ENCODE measurements around the gene S100A12.

- TF ChIP-seq CTCF (IDR thresholded peaks at IDR 0.05), result no peak
- no peak for TF ChIP-seq POLR2AphosphoS5 (IDR thresholded peaks at IDR 0.05; ENCODE audit: low read depth, low read length)
- TF ChIP-seq YY1 (IDR thresholded peaks at IDR 0.05; ENCODE audit: low read depth), result no peak
- TF ChIP-seq ZBTB33 (IDR thresholded peaks at IDR 0.05; ENCODE audit: borderline replicate concordance, low read depth), result no peak
- TF ChIP-seq SMC3 (IDR thresholded peaks at IDR 0.05; ENCODE audit: low read depth, low read length), result no peak
- no peak for TF ChIP-seq NFIC (IDR thresholded peaks at IDR 0.05; ENCODE audit: borderline replicate concordance)
- no peak for TF ChIP-seq USF1 (IDR thresholded peaks at IDR 0.05; ENCODE audit: borderline replicate concordance, low read depth)
- no peak for TF ChIP-seq MXI1 (IDR thresholded peaks at IDR 0.05; ENCODE audit: low read depth, low read length)
- no peak for TF ChIP-seq TEAD4 (IDR thresholded peaks at IDR 0.05; ENCODE audit: borderline replicate concordance, insufficient read depth)
- no peak for TF ChIP-seq RFX5 (IDR thresholded peaks at IDR 0.05; ENCODE audit: low read length)
- TF ChIP-seq SIN3A (IDR thresholded peaks at IDR 0.05; ENCODE audit: borderline replicate concordance, low read depth, low read length), result no peak
- TF ChIP-seq RAD21 (IDR thresholded peaks at IDR 0.05; ENCODE audit: low read length), result no peak
- TF ChIP-seq EP300 (IDR thresholded peaks at IDR 0.05; ENCODE audit: borderline replicate concordance in 1 of 2, low read depth in 1 of 2, low read length in 1 of 2), result no peak
- TF ChIP-seq PBX3 (IDR thresholded peaks at IDR 0.05), result no peak
Measured at GRCh38 chr1:153370146-153370545, 5.3 kb downstream of the S100A12 start.

Measured in SK-N-SH (cell line).